Measurements from ENCODE around the gene PERCC1.

DNA sequence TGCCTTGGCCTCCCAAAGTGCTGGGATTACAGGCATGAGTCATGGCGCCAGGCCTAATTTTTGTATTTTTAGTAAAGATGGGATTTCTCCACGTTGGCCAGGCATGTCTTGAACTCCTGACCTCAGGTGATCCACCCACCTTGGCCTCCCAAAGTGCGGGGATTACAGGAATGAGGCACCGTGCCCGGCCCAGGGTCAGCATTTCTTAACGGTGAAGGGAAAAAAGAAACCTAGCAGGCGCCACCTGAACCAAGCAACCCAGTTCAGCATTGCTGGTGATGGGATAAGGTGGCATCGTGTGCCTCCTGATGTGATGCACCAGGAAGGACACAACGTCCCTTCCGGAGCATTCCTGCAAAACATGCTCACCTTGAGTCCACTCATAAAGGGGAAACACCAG is 46.2 kb downstream of the PERCC1 start:
- TF ChIP-seq, protein P1, sequence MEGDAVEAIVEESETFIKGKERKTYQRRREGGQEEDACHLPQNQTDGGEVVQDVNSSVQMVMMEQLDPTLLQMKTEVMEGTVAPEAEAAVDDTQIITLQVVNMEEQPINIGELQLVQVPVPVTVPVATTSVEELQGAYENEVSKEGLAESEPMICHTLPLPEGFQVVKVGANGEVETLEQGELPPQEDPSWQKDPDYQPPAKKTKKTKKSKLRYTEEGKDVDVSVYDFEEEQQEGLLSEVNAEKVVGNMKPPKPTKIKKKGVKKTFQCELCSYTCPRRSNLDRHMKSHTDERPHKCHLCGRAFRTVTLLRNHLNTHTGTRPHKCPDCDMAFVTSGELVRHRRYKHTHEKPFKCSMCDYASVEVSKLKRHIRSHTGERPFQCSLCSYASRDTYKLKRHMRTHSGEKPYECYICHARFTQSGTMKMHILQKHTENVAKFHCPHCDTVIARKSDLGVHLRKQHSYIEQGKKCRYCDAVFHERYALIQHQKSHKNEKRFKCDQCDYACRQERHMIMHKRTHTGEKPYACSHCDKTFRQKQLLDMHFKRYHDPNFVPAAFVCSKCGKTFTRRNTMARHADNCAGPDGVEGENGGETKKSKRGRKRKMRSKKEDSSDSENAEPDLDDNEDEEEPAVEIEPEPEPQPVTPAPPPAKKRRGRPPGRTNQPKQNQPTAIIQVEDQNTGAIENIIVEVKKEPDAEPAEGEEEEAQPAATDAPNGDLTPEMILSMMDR (IDR thresholded peaks at IDR 0.05) = no peak
- TF ChIP-seq EP300 (IDR thresholded peaks at IDR 0.05) = no peak
- TF ChIP-seq POLR2A (IDR thresholded peaks at IDR 0.05) = no peak
